Measurements from ENCODE around the gene SEMA4F.
"Not testable (repeated sequence)": the region's sequence is repeated elsewhere in the genome, so short reads cannot be mapped to it uniquely, and the experiment has no call there.

Gene SEMA4F, protein sequence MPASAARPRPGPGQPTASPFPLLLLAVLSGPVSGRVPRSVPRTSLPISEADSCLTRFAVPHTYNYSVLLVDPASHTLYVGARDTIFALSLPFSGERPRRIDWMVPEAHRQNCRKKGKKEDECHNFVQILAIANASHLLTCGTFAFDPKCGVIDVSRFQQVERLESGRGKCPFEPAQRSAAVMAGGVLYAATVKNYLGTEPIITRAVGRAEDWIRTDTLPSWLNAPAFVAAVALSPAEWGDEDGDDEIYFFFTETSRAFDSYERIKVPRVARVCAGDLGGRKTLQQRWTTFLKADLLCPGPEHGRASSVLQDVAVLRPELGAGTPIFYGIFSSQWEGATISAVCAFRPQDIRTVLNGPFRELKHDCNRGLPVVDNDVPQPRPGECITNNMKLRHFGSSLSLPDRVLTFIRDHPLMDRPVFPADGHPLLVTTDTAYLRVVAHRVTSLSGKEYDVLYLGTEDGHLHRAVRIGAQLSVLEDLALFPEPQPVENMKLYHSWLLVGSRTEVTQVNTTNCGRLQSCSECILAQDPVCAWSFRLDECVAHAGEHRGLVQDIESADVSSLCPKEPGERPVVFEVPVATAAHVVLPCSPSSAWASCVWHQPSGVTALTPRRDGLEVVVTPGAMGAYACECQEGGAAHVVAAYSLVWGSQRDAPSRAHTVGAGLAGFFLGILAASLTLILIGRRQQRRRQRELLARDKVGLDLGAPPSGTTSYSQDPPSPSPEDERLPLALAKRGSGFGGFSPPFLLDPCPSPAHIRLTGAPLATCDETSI

DNA sequence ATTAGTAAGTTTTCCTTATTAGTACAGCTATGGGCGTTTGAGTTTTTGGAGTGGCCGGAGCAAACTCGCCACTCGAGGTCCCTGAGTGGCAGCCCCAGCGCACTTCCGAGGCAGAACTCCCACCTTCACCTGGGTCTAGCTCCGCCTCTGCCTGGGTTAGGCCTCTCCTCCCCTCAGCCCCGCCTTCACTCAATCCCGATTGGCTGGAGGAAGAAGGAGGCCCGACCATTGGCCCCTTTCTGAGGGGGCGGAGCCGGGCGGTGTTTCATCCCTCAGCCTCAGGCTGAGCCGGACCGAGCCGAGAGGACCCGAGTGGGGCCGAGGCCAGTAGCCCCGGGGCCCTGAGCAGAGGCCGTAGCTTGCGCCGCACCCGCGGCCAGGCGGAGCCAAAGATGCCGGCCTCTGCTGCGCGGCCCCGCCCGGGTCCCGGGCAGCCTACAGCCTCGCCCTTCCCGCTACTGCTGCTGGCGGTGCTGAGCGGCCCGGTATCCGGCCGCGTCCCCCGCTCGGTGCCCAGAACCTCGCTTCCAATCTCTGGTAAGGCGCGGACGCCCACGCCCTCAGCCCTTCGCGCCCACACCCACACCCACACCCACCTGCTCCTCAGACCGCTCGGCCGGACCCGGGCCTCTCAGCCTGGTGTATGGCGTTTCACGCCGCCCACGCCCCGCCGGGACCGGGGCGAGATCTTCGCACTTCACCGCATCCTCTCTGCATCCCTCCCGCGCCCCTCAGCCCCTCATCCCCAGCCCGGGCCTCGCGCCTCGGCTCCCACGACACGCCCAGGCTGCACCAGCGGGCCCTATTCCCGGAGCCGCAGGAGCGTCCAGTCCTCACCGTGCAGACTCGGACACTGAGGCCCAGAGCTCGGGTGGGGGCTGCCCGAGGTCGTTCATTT is at the start of gene SEMA4F:
Gene SEMA4F, plus strand, starts transcription at position 263 of the 898 bp plus-strand sequence. Its CDS starts 130 bp downstream, at position 393.
- DNase-seq (ENCODE audit: low read depth in 2 of 2, low spot score in 1 of 2): peak; percentile 79 to 89

DNA sequence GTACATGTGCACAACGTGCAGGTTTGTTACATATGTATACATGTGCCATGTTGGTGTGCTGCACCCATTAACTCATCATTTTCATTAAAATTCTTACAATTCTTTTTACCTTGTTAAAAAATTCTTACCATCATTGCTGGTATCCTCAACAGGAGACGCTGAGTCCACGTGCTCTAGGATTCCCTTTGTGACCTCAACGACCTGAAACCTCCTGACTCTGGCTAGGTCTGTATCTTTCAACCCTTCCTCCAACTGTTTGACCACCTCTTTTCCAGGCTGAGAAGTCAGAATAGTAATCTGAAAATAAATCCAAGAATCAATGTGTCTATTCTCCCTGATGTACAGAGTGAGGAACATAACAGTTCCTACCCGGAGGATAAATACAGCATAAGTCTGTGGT is 47.1 kb upstream of the SEMA4F start:
- no peak for DNase-seq (ENCODE audit: low read depth in 2 of 2, low spot score in 1 of 2)

DNA sequence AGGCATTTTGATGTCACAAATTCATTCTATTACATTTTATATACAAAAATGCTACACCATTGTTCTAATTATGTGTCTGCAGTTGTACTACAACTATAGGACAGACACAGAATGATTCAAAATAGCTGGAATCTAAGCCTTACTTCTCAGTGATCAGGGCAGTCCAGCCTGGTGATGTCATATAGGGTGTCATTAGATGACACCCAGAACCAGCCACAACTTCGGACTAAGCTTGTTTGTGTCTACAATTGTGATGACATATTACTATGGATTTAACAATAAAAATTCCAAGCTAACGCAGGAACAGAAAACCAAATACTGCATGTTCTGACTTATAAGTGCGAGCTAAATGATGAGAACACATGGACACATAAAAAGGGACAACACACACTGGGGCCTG is 36.9 kb upstream of the SEMA4F start:
- DNase-seq (ENCODE audit: low read depth in 2 of 2, low spot score in 1 of 2): no peak

DNA sequence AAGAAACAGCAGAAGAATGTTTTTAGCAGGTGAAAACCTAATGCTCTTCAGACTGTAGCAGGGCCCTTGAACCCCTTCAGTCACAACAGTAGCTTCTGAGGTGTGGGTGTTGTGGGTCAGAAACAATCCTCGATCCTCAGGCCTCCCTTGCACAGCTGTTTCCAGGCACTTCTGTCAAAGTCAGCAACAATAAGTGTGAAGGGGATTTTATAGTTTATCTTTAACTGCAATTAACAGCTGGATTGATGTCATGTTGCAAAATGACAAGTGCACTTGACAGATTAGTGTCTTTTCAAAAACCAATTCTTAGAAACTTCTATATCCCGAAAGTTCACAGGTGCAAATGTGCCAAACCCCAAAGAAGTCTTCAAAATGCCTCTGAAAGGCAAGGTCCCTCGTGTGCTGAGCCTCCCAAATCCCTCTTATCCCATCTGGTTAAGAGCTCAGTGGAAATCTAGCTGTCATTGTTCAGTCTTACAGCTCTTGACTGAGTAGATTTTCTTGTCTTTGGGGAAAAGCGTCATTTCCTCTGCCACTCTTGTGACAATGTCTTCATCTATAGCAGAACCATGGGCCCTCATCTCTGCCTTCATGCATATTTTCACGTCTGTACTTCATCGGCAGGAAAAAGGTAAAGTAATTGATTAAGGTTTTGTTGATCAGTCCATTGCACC is 35.5 kb upstream of the SEMA4F start:
- no peak for DNase-seq (ENCODE audit: low read depth in 2 of 2, low spot score in 1 of 2)

DNA sequence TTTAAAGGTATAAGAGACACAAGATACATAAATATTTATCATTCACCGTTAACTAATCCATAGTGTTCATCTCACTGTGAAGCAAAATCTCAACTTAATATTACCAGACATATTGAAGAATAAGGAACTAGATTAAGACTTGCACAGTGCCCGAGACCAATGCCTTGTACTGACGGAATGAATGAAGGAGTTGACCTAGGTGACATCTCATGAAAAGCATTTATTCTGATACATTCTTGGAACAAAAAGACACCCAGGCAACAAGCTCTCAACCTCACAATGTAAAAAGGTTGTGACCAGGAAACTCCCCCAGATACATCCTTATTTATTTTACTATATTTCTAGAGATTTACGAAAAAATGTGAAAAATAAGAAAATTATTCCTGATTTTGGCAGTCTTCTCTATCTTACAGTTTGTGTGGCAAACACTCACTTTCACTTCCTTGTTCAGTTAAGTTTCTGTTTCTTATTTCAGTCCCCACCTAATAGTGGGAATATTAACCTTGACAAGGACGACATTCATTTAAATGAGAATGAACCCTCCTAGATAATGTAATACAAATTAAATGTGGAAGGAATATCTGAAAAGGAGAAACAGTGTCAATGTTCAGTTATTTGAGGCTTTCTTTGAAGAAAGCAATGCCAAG is 34.3 kb upstream of the SEMA4F start:
- DNase-seq (ENCODE audit: low read depth in 2 of 2, low spot score in 1 of 2): no peak

DNA sequence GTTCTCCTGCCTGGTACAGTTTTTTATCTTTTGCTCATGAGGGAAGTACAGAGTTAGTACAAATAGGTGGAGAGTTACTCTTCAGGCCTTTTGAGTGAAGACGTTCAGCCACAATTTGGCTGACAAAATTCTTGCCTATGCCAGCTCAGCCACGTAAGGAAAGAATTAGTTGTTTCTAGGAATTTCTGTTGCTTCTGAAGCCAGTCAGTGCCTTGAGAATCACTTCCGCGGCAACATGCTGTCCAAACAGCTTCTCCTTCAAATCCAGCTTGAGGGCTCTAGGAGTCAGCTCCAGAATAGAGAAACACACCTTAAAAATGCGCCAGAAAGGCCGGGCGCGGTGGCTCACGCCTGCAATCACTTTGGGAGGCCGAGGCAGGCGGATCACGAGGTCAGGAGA is 33.4 kb upstream of the SEMA4F start:
- DNase-seq (ENCODE audit: low read depth in 2 of 2, low spot score in 1 of 2): no peak

DNA sequence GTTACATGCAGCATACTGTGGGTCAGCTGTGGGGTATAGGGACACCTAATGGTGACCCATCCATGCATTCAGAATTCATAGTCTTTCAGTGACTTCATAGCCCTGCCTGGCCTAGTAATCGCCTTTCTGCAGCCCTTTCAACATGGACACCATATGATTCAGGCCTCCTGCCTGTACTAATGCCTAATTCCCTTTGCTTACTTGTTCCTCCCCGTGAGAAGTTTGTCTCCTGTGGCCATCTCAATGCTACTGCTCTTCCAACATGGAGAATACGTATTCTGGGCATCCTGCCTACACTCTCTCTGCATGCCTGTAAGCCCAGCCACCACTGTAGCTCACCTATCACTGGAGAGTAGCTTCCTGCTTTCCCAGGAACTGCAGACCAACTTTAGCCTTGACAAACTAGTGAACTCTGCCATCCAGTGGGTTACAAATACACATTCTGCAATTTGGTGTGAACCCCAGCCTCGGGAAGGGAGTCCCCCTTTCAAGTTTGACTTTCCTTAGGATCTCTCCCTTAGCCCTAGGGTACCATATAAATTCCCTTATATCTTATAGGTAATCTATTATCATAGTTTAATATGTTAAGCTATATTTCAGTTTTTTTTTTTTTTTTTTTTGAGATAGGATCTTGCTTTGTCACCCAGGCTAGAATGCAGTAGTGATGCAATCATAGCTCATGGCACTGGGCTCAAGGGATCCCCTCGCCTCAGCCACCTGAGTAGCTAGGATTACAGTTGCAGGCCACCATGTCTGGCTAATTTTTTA is 28.2 kb upstream of the SEMA4F start:
- no peak for DNase-seq (ENCODE audit: low read depth in 2 of 2, low spot score in 1 of 2)

DNA sequence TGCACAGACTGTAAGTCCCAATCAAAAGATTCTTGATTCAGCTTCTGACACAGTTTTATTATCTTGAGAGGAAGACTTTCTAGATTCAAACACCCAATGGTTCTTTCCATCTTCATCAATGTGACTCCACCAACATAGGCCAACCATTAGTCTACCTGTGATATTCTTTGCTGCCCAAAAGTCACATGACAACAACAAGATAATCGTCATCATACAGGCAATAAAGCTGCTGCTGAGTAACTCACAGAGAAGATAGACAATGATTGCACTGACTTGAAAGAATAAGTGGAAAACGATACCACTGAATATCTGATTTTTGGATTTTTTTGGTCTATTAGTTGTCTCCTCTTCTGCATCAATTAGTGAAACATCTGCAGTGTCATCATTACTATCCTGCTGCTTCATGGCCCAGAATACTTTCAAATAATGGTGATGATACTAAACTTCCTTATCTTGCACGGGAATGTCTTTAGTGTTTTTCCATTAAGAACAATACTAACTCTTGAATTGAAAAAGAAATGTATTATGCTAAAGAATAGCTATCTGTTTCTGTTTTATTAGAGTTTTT is 25.4 kb upstream of the SEMA4F start:
- DNase-seq (ENCODE audit: low read depth in 2 of 2, low spot score in 1 of 2): no peak

DNA sequence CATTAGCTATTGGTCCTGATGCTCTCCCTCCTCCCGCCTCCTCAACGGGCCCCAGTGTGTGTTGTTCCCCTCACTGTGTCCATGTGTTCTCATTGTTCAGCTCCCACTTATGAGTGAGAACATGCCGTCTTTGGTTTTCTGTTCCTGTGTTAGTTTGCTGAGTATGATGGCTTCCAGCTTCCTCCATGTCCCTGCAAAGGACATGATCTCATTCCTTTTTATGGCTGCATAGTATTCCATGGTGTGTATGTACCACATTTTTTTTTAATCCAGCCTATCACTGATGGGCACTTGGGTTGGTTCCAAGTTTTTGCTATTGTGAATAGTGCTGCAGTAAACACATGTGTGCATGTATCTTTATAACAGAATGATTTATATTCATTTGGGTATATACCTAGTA is 23.6 kb upstream of the SEMA4F start:
- DNase-seq (ENCODE audit: low read depth in 2 of 2, low spot score in 1 of 2): not testable (repeated sequence)

DNA sequence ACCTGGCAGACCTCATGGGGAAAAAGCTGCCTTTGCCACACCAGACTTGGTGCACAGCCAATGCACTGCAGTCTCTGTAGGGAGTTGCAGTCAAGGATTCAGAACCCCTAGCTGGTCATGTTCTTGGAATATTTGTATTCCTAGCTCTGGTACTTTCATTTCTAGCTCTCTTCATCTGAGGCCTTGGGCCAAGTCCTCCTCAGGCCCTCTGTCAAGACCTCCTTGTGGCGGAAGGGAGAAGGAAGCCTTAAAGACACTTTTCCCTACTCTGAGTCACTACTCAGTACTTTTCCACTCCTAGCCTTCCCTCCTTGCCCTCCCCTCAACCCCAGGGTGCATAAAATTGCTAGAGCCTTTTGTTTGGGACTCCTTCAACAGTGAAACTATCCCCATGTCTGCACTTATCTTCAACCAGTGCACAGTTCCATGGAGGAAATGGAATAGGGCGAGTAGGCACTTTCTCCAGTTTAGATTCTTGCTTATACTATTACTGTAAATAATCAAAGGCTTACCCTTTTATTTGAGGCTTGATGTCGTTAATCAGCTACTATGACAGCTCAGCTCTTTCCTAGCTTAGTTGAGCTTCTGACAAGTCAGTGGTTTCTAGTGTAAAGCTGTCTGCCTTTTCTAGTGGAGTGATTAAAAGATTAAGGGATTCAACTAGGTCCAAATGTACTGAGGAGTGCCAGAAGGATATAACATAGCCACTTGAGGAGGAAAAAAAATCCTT is 21.7 kb upstream of the SEMA4F start:
- no peak for DNase-seq (ENCODE audit: low read depth in 2 of 2, low spot score in 1 of 2)

DNA sequence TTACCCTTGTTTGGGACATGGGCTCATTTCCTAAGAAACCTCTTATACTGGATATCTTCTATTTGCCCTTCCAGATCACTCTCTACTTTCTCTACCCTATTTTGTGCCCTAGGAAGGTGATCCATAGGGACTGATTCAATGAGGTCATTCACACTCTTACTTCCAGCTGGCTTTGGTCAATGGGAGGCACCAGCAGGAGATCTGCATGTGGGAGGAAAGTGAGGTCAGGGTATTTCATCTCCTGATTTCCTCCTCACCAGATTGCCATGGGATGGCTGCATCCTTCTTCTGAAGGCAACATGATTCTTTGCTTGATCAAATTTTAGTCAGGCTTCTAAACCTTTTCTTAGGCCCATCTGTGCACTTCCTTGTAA is 21.1 kb upstream of the SEMA4F start:
- DNase-seq (ENCODE audit: low read depth in 2 of 2, low spot score in 1 of 2): no peak

DNA sequence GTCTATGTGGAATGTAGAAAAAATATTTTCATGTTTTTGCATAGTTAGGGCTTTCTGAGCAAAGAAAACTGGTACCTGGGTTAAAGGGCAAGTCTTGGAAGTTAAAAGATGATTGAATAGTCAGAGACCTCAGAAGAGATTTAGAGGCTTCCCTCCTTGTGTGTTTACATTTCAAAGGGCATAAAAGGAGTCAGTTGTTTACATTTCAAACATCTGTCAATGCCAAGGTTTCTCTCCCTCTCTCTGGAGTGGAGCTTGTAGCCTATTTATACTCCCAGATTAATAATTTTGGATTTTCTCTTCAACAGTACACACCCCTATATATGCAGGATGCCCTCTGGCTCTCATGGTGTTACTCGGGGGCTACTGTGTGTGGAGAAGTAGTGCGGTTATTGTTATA is 14.5 kb upstream of the SEMA4F start:
- no peak for DNase-seq (ENCODE audit: low read depth in 2 of 2, low spot score in 1 of 2)

DNA sequence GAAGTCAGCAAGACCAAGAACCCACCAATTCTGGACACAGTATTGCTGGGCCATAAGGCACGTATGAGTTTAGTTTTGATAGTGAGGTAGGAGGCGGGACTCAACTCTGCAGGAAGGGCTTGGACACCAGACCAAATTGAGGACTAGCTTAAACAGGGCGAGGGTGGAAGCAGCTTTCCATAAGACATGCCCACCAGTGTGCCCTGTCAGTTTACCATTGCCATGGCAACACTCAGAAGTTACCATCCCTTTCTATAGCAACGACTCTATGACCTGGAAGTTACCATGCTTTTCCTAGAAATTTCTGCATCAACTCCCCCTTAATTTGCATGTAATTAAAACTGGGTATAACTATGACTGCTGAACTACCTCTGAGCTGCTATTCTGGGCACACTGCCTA is 8.7 kb upstream of the SEMA4F start:
- no peak for DNase-seq (ENCODE audit: low read depth in 2 of 2, low spot score in 1 of 2)

DNA sequence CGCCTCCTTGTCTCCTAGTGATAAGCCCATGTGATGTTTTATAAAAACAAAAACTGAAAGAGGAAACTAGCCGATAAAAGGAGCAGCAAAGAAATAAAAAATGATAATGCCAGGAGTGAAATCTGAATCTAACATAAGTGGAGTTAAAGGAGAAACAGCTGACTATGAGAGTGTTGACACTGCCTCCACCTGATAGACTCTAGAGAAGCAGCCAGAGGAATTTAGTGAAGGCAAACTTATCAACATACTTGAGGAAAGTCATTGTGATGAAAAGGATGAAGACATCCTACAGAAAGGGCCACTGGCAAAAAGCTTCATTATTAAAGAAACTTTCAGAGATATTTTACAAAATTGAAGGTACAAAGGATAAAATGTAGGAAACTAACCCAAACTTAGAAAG is 7.8 kb upstream of the SEMA4F start:
- DNase-seq (ENCODE audit: low read depth in 2 of 2, low spot score in 1 of 2): no peak

DNA sequence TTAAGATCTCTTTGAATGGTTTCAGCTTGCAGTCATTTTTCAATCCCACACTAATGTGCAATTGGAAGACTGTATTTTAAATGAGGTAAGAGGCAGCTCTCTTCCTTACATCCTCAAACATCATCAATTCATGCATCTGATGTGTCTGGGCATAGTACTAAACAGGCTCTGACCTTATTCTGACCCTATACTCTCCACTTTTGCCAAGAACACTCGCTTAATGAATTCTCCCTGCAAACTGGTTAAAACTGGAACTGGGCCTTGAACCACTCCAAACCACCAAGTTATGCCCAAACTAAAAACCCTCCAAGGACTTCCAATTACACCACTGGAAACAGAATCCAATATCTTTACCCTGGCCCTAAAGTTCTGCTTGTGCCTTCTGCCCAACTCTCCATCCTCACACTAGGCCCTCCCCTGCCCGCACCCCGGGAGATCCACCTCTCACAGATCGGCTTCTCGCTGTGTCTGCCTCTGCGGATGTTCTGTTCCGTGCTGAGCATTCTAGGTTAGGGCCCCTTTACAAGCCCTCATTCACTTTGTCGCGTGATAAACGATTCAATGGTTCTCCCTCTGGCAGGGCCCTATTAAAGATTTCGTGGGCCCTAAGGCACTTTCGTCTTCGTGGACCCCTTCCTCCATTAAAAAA is 7.1 kb upstream of the SEMA4F start:
- no peak for DNase-seq (ENCODE audit: low read depth in 2 of 2, low spot score in 1 of 2)

DNA sequence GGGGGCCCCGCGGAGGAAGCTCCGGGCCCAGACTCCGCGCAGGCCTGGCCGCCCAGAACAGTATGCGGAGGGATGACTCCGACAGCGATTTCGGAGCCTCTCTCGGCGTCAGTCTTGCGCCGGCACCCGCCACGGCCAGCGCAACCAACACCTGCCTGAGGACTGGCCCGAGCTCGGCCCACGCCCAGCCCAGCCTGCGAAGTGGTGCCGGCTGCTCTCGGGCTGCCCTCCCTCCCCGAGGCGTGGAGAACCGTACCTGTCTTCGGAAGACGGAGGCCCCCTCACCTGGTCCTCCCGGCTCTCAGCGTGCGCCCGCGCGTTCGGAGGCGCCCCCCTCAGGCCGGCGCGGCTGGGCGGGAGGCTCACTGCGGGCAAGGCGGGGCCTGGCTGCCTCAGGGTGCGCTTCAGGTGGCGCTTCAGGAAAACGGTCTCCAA is 6.0 kb upstream of the SEMA4F start, which contains the start of gene M1AP:
Gene M1AP, minus strand, starts transcription at position 322 of the 435 bp plus-strand sequence. CDS start 8,055 bp downstream, outside the sequence.
- no peak for DNase-seq (ENCODE audit: low read depth in 2 of 2, low spot score in 1 of 2)

DNA sequence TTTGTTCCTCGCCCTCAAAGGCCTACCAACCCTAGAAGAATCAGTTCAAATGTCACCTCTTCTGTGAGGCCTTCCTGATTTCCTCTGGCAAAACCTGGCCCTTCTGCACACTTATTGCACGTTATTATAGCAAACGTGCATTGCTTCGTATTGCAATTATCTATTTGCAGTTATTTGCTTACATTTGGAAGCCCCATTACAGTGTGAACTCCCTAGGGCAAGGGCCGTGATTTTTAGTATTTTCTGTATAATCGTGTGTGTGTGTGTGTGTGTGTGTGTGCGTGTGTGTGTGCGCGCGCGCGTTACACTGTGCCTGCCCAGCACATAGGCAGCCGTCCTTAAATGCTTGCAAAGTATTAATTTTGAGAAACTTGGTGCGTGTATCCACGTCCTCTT is 460 bp upstream of the SEMA4F start:
- no peak for DNase-seq (ENCODE audit: low read depth in 2 of 2, low spot score in 1 of 2)

DNA sequence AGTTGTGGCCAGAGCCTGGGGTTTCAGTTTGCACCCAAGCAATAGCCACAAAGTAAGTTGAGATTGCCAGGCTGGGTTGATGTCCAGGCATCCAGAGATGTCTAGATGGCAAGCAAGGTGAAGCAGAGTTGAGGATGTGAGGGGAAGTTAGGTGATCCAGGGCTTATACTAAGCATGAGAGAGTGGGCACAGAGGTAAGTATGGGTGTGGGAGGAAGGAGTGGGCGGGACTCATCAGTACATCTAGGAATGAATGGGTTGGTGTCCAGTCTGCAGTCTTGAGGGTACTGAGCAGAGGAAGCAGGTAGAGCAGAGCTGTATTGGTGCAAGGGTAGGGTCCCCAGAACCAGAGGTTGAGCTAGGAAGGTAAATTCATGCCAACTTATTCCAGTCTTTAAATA is 1.5 kb downstream of the SEMA4F start:
- DNase-seq (ENCODE audit: low read depth in 2 of 2, low spot score in 1 of 2): no peak
